Stimulated activated CD4-positive, alpha-beta T cell treated with anti-CD3 and anti-CD28 coated beads, Interleukin-2, amount 100 ng/mL, for 24 hours (primary cell): ENCODE results near the gene AGTPBP1.

ENCODE experiments used
- DNase-seq, 2 donors: peaks; one replicate each; pipeline ENCODE4 v3.0.0-alpha.2; 2020

Gene AGTPBP1

DNA sequence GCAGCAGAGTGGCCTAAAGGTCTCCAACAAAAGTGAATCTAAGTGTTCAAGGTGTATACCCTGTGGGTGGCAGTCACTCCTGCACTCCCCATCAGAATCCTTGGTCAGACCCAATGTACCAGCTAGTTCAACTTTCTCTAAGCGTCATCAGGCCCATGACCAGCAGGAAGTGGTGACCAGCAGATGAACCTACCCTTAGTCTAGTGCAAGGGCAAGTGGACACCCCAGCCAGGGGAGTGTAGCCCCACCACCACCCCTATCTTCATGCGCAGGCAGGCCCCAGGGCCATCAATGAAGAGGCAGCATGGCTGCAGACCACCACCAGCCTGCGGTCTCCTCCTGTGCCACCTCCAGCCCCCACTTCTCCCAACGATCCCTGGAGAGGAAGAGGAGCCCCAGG is 213.1 kb downstream of the AGTPBP1 start:
- no peak for DNase-seq

GRCh38 chr9:85528142-85528541 is 213.6 kb downstream of the AGTPBP1 start:
- DNase-seq = no peak

GRCh38 chr9:85527331-85528020 is 214.3 kb downstream of the AGTPBP1 start:
- no peak for DNase-seq

GRCh38 chr9:85524531-85524930 is 217.2 kb downstream of the AGTPBP1 start:
- DNase-seq = no peak

DNA sequence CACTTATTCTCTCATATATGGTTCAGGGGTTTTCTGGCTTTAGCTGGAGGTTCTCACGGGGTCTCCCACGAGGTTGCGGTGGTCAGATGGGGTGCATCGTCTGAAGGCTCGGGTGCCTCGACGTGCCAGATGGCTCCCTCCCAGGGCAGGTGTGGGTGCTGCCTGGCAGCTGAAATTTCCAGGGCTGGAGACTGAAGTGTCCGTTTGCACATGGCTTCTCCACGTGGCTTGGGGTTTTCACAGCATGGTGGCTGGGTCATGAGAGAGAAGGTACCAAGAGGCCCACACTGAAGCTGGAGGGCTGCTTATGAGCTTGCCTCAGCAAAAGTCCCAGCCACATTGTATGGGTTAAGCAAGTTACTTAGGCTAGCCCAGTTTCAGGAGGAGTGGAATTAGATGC is 218.6 kb downstream of the AGTPBP1 start:
- no peak for DNase-seq

- peak in 1 of 2 donors; percentile 43 for DNase-seq
These were observed 219.2 kb downstream of the AGTPBP1 start for GRCh38 chr9:85522459-85523092.

DNA sequence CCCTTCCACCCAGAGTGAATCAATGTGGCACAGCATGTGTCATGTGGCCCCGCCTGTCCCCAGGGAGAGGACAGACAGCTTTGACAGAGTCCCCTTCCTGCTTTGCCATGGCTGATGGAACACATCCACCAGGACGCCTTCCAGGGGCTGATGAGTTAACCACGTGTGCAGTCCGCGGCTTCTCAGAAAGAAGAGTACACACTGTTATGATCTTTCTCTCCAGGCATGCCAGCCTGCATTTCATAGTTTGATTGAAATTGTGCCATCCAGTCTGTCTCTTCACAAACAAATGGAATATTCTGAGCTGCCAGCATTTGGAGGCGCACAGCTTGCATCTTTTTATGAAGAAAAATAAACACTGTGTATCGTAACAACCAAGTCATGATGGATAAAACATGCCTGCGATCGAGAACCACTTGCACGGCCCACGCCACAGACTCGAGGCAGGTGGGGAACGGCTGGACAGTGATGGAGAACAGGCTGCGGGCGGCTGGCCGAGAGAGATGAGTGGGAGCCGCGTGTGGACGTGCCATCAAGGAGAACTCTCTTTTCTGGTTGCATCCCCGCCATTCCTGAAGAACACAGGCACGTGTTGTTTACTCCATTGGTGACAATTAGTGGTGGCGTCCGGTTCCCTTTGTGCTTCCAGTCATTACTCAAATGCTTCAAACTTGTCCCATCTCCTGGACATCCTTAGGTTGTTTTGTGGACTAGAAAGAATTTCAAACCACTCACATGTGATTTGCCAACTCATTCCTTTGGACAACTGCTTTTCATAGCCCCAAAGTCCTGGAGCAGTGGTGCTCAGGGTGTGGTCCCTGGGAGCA is 220.2 kb downstream of the AGTPBP1 start:
- DNase-seq = no peak

- no peak for DNase-seq
These were observed 224.6 kb downstream of the AGTPBP1 start for GRCh38 chr9:85516976-85517637.

GRCh38 chr9:85516455-85516854 is 225.3 kb downstream of the AGTPBP1 start:
- DNase-seq = no peak

DNA sequence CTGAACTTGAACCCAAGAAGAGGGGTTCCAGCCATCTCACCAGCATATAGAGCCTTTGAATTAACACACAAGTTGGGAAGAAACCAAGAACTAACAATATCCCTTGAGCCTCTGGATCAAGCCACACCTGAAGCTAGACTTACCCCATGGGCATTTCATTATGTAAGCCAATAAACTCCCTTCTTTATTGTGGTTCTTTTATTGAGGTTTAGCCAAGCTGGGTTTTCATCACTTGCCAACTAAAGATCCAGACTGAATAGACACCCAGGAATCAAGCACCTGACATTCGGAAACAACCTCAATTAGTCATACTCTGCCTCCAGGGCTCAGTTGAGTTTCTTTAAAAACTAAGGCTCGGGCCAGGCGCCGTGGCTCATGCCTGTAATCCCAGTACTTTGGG is 226.7 kb downstream of the AGTPBP1 start:
- no peak for DNase-seq

GRCh38 chr9:85514256-85514655 is 227.5 kb downstream of the AGTPBP1 start:
- no peak for DNase-seq

DNA sequence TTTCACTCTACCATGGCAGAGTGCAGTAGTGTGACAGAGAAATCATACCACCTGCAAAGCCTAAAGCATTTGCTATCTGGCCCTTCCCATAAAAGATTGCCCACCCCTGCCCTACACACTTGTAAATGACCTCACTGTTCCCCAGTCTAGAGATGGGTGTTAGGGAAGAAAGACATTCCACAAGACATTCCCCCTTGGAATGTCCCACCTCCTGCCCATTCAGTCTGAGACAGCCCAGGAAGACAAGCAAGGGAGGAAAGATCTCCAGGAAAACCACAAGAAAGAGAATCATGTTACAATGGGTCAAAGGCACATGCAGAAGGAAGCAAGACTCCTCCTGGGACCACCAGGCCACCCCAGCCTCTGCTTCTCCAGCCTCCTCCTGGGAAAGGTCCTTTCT is 230.0 kb downstream of the AGTPBP1 start:
- no peak for DNase-seq

DNA sequence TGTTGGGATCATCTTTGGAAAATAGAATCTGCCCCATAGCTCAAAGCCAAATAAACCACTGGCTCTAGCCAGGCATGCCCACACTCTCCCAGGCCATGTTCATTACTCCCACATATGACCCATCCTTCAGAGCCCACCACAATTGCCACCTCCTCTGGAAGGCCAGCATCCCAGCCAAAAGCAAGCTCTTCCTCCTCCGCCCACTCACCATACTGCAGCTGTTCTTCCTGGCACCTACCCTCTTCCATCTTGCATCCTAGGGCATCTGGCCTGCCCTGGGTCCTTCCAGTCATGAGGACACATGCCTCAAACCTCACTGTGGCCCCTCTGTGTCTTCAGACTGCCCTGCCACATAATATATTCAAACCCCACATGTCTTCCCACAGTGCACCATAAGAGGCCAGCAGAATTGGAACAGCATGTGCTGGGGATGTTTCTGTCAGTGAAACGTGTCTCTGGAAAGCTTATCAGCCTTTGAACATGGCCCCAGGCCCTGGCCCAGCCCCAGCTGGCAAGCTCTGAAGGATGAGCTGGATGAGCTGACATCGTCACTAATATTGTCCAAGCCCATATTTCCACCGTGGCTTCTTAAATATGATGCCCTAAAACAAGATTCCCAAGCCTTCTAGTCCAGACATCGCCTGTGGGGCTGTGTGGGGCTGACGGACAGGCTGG is 230.8 kb downstream of the AGTPBP1 start:
- DNase-seq = no peak

DNA sequence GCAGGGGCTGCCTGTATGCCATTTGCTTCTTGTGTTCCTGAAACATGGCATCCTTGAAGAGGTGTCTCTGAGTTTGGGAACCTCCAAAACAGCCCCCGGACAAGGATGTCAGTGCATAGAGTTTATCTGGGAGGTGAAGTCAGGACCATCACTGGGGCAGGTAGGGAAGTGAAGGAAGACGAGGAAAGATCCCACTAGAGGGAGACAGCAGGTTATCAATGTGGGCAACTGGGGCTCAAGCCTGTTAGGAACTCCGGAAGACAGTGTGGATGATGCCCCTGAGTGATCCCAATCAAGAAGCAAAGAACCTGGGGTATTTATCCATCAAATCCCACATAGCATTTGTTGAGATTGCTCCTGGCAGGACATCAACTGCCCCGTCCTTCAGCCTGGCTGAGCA is 233.1 kb downstream of the AGTPBP1 start:
- DNase-seq = no peak

DNA sequence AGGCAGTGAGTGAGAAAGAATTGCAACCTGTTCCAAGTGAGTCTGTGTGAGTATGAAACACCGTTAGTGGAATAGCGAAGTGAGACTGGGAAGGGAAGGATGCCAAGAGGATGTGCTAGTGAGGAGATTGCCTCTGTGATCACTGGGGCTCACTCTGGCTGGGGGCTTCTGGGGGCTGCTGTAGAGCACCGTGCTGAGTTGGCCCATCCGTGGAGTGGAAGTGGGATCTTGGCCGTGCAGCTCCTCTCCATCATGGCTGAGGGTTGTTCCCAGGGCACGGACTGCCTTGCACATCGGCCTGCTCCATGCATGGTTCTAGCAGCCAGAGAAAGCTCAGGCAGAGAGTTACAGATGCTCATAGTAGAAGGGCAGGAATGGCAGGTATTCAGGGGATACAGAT is 236.1 kb downstream of the AGTPBP1 start:
- DNase-seq = no peak

DNA sequence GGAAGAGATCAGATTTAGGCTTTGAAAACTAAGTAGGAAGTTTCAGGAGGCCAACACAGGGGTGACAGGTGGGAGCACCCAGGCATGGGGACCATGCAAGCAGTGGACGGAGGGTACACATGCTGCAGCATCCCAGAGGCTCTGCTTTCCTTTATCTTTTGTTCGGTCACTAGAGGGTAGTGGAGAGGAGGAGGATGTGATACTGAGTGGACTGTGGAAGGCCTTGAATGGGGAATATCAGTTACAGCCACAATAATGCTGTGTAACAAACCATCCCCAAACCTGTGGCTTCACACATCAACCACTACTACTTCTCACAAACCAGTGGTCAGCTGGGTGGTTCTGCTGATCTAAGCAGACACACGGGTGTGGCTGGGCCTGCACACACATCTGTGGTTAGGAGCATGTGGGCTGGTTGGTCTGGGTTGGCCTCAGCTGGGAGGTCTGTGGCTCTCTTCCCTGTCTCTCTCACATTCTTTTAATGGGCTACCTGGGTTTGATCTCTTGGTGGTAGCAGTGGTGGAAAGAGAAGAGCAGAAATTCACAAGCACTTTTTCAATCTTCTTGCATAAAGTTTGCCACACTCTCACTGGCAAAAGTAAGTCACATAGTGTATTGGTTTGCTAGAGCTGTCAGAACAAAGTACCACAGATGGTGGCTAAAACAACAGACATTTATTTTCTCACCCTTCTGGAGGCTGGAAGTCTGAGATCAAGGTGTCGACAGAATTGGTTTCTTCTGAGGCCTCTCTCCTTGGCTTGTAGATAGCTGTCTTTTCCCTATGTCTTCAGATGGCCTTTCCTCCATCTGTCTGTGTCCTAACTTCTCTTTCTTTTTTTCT is 238.7 kb downstream of the AGTPBP1 start:
- DNase-seq = no peak

DNA sequence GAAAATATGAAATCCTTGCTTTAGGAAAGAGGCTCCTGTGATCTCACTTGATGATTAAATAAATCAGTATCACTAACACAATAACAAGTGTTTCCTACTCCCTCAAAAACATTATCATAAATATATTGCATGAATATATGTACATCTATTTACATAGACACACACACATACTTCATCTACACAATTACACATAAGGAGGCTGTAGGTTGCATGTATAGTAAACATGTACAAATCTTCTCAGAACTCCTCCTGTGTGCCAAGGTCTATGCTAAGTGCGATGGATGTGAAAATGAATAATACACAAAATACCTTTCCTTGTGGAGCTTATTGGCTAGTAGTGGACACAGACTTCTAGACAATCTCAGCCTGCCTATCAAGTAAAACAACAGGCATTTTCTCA is 239.9 kb downstream of the AGTPBP1 start:
- DNase-seq = no peak

GRCh38 chr9:85501456-85501855 is 240.3 kb downstream of the AGTPBP1 start:
- DNase-seq = no peak
